GM10266 (cell line): ENCODE results near the gene MNAT1.

Experiments used
- DNase-seq: peaks from one replicate; pipeline ENCODE4 v3.0.0; 2012; ENCODE audit errors: extremely low spot score
- TF ChIP-seq, protein P1 (sequence below): IDR thresholded peaks from 2 replicates; pipeline ENCODE4 v1.5.1; 2012; ENCODE audit warnings: mild to moderate bottlenecking, low read depth; ENCODE audit not compliant: control insufficient read depth, insufficient read depth; ENCODE audit errors: missing control alignments

The MNAT1 gene

DNA sequence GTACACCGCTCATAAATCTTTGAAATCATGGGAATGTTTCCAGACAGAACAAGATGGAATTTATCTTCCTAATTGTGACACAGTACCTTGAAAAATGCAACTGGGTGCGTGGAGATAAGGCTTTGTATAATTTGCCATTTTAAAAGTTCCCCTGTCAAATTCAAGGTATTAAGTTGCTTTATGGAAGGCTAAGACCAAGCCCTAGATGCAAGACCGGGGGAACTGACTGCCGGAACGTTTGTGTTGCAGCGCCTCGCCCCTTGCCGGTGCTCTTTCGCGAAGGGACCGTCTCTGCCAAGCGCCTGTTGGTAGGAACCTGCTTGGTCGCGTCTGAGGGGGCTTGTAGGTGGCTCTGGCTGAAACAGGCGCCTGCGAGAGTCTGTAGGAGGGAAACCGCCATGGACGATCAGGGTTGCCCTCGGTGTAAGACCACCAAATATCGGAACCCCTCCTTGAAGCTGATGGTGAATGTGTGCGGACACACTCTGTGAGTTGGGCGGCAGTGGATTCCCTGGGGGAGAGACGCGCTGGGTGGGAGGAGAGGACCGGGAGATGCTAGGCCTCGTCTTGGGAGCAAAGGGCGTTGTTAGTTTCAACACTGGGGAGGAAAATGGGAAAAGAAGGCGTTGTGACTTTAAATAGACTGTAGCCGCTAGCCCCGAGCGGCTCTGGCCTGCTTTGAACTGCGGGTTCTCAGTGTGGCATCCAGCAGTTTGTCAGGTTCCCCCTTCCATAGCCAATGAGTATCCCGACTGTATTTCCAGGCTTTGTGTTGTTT lies at the start of gene MNAT1:
Gene MNAT1 (plus strand): TSS at position 297 of the 778 bp plus-strand sequence. CDS start 102 bp downstream, at position 399.
- TF ChIP-seq, protein P1, sequence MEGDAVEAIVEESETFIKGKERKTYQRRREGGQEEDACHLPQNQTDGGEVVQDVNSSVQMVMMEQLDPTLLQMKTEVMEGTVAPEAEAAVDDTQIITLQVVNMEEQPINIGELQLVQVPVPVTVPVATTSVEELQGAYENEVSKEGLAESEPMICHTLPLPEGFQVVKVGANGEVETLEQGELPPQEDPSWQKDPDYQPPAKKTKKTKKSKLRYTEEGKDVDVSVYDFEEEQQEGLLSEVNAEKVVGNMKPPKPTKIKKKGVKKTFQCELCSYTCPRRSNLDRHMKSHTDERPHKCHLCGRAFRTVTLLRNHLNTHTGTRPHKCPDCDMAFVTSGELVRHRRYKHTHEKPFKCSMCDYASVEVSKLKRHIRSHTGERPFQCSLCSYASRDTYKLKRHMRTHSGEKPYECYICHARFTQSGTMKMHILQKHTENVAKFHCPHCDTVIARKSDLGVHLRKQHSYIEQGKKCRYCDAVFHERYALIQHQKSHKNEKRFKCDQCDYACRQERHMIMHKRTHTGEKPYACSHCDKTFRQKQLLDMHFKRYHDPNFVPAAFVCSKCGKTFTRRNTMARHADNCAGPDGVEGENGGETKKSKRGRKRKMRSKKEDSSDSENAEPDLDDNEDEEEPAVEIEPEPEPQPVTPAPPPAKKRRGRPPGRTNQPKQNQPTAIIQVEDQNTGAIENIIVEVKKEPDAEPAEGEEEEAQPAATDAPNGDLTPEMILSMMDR: no peak

DNA sequence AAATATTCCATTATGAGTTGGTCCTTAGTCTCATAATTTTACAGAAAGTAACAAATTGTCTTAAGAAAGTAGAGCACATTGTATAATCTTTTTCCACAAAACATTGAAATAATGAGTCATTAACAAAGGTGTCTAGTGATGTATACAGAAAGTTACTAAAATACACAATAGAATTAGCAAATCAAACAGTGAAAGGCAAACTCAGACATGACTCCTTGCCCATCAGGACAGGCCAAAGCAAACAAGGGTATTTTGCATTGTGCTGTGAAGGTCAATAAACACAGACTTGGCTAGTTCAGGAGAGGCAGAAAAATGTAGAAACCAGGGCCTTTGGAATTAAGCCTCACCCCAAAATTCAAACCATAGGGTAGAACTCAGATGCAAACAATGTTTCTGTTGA lies 47.7 kb upstream of the MNAT1 start:
- TF ChIP-seq, protein P1: no peak
- no peak for DNase-seq

More for the DNA sequence above, at the start of gene MNAT1:
- DNase-seq: peak; percentile 72

DNA sequence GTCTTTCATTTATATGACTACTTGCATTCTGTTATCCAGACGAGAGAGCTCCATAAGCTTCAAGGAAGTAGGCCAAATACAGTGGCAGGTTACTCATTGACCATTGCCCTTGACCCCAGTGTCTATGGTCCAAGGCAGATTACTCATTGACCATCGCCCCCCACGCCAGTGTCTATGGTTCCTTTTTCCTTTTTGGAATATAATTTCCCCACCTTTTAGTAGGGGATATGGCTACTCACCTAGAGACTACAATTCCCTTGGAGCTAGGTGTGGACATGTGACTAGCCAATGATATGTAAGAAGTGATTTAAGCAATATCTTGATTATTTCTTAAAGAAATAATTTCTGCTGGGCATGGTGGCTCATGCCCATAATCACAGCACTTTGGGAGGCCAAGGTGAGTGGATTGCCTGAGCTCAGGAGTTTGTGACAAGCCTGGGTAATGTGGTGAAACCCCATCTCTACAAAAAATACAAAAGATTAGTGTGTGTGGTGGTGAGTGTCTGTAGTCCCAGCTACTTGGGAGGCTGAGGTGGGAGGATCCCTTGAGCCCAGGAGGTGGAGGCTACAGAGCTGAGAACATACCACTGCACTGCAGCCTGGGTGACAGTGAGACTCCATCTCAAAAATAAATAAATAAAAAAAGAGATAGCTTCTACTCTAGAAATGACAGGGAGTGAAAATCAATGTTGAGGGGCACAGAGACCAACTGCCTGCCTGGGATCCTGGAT lies 43.0 kb upstream of the MNAT1 start:
- TF ChIP-seq, protein P1: no peak
- DNase-seq: no peak

DNA sequence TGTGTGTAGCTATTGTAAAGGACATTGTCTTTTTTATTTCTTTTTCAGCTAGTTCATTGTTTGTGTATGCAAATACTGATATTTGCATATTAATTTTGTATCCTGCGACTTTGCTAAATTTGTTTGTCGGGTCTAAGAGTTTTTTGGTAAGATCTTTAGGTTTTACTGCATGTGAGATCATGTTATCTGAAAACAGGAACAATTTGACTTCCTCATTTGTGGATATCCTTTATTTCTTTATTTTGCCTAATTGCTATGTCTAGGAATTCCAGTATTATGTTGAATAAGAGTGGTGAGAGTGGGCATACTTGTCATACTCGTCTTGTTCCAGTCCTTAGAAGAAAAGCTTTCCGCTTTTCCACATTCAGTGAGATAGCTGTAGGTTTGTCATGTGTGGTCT lies 39.2 kb upstream of the MNAT1 start:
- TF ChIP-seq, protein P1: no peak
- no peak for DNase-seq

GRCh38 chr14:60700598-60700997 lies 34.0 kb upstream of the MNAT1 start:
- no peak for DNase-seq
- TF ChIP-seq, protein P1: no peak

DNA sequence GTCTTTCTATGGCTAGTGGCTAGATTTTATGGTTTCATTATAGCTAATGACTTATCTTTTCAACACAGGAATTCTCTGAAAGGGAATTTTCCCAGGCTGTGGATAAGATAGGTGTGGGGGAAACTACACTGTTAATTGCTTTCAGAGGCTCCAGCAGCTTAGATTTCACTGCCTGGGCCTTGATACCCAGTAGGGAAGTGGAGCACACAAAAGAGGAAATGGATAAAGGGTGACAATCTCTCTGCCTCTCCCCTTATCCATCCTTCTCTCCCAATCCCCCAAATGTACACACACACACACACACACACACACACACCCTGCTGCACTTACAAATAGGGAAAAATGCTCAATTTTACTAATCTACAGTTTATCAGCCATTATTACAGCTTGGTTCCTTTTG lies 29.5 kb upstream of the MNAT1 start:
- TF ChIP-seq, protein P1: no peak
- DNase-seq: no peak

GRCh38 chr14:60707858-60708257 lies 26.7 kb upstream of the MNAT1 start:
- TF ChIP-seq, protein P1: no peak
- no peak for DNase-seq
